ENCODE data around the gene HOXB5. TPM values are rescaled to one million over a fixed set of nuclear protein-coding genes. Genes with fewer than 3 reads are reported as not detected.

Gene HOXB5
- total RNA-seq, 1 donor from 2014 or later, result not detected

DNA sequence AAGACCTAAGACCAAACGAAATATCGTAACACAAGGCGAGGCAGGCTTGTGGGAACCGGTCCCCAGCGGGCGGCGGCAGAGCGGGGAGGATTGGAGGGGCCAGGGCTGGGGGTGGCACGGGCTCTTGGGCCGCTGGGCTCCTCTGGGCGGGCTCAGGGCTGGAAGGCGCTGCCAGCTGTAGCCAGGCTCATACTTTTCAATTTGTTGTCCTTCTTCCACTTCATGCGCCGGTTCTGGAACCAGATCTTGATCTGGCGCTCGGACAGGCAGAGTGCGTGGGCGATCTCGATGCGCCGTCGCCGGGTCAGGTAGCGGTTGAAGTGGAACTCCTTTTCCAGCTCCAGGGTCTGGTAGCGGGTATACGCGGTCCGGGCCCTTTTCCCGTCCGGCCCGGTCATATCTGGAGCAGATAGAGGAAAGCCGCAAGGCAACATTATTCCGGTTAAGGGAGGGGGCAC is 1.5 kb downstream of the HOXB5 start:
- H3K36me3 Mint-ChIP-seq, result no peaks in the 10 kb centered on the region

GRCh38 chr17:48591255-48592056 is 2.1 kb downstream of the HOXB5 start:
- TF ChIP-seq EZH2 (IDR thresholded peaks at IDR 0.05) (peak; percentile 16), EZH2phosphoT487 (IDR thresholded peaks at IDR 0.05) (no peak)
- H3K36me3 ChIP-seq, result no peaks in the 10 kb centered on the region
- DNase-seq (ENCODE audit: low spot score), result no peak
- H3K4me1 ChIP-seq, result no peaks in the 10 kb centered on the region
- peaks cover 93% of the 10 kb centered on the region for H4K20me1 ChIP-seq (ENCODE audit: low read depth)
- no peak overlapping the region for H3K27ac Mint-ChIP-seq
- no peak overlapping the region for H3K4me3 ChIP-seq
- H3K79me2 ChIP-seq (ENCODE audit: low read depth), result no peaks in the 10 kb centered on the region
- H3K36me3 Mint-ChIP-seq, result no peaks in the 10 kb centered on the region
- H3K27ac ChIP-seq, result no peak overlapping the region
- peaks cover 97% of the 10 kb centered on the region for H3K27me3 Mint-ChIP-seq (ENCODE audit: insufficient read depth, low read depth)
- H3K4me2 ChIP-seq, result no peak overlapping the region
- no peak overlapping the region for H3K4me3 Mint-ChIP-seq
- no peak overlapping the region for H2AFZ ChIP-seq (replicated peaks)
- H3K9me3 ChIP-seq (ENCODE audit: low read depth), result no peaks in the 10 kb centered on the region
- H3K27me3 ChIP-seq, result peaks cover 100% of the 10 kb centered on the region
- no peak overlapping the region for H3K9ac ChIP-seq
- H3K9me3 Mint-ChIP-seq, result peaks cover 6% of the 10 kb centered on the region
- H3F3A ChIP-seq (ENCODE audit: low read depth), result no peaks in the 10 kb centered on the region
- peaks cover 9% of the 10 kb centered on the region for H3K4me1 Mint-ChIP-seq

More for the DNA sequence above, 1.5 kb downstream of the HOXB5 start:
- Histone ChIP-seq H4K20me1 (ENCODE audit: low read depth) (peaks cover 94% of the 10 kb centered on the region), H3K4me1 (no peaks in the 10 kb centered on the region), H3F3A (ENCODE audit: low read depth) (no peaks in the 10 kb centered on the region), H3K4me3 (no peak overlapping the region), H2AFZ (replicated peaks) (no peak overlapping the region), H3K27me3 (peaks cover 100% of the 10 kb centered on the region), H3K27ac (no peak overlapping the region), H3K36me3 (no peaks in the 10 kb centered on the region), H3K4me2 (no peak overlapping the region), H3K9ac (no peak overlapping the region), H3K9me3 (ENCODE audit: low read depth) (no peaks in the 10 kb centered on the region), H3K79me2 (ENCODE audit: low read depth) (no peaks in the 10 kb centered on the region)
- H3K27me3 Mint-ChIP-seq (ENCODE audit: insufficient read depth, low read depth), result peaks cover 97% of the 10 kb centered on the region
- H3K4me3 Mint-ChIP-seq, result no peak overlapping the region
- peaks cover 5% of the 10 kb centered on the region for H3K9me3 Mint-ChIP-seq
- TF ChIP-seq EZH2 (IDR thresholded peaks at IDR 0.05) (no peak), EZH2phosphoT487 (IDR thresholded peaks at IDR 0.05) (peak; percentile 79)
- TF ChIP-seq, protein P1, sequence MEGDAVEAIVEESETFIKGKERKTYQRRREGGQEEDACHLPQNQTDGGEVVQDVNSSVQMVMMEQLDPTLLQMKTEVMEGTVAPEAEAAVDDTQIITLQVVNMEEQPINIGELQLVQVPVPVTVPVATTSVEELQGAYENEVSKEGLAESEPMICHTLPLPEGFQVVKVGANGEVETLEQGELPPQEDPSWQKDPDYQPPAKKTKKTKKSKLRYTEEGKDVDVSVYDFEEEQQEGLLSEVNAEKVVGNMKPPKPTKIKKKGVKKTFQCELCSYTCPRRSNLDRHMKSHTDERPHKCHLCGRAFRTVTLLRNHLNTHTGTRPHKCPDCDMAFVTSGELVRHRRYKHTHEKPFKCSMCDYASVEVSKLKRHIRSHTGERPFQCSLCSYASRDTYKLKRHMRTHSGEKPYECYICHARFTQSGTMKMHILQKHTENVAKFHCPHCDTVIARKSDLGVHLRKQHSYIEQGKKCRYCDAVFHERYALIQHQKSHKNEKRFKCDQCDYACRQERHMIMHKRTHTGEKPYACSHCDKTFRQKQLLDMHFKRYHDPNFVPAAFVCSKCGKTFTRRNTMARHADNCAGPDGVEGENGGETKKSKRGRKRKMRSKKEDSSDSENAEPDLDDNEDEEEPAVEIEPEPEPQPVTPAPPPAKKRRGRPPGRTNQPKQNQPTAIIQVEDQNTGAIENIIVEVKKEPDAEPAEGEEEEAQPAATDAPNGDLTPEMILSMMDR (IDR thresholded peaks at IDR 0.05), result no peak
- H3K27ac Mint-ChIP-seq, result no peak overlapping the region
- DNase-seq (ENCODE audit: low spot score), result no peak
- H3K4me1 Mint-ChIP-seq, result peaks cover 9% of the 10 kb centered on the region

- Histone ChIP-seq H3K9ac (no peak overlapping the region), H4K20me1 (ENCODE audit: low read depth) (peaks cover 92% of the 10 kb centered on the region), H3K4me2 (no peak overlapping the region), H3K27ac (no peak overlapping the region), H3K4me3 (no peak overlapping the region), H3K36me3 (no peaks in the 10 kb centered on the region), H3K9me3 (ENCODE audit: low read depth) (no peaks in the 10 kb centered on the region), H3K79me2 (ENCODE audit: low read depth) (no peaks in the 10 kb centered on the region), H3K27me3 (peaks cover 100% of the 10 kb centered on the region), H3K4me1 (no peaks in the 10 kb centered on the region), H2AFZ (replicated peaks) (no peak overlapping the region), H3F3A (ENCODE audit: low read depth) (no peaks in the 10 kb centered on the region)
- peaks cover 97% of the 10 kb centered on the region for H3K27me3 Mint-ChIP-seq (ENCODE audit: insufficient read depth, low read depth)
- H3K9me3 Mint-ChIP-seq, result peaks cover 11% of the 10 kb centered on the region
- no peaks in the 10 kb centered on the region for H3K36me3 Mint-ChIP-seq
- no peak overlapping the region for H3K27ac Mint-ChIP-seq
- TF ChIP-seq EZH2phosphoT487 (IDR thresholded peaks at IDR 0.05) (no peak), EZH2 (IDR thresholded peaks at IDR 0.05) (no peak)
- TF ChIP-seq, protein P1 (IDR thresholded peaks at IDR 0.05), result no peak
- no peak for DNase-seq (ENCODE audit: low spot score)
- no peak overlapping the region for H3K4me3 Mint-ChIP-seq
- H3K4me1 Mint-ChIP-seq, result peaks cover 11% of the 10 kb centered on the region
These were observed 2.9 kb downstream of the HOXB5 start for GRCh38 chr17:48590607-48591161.
